ENCODE data around the gene SLC13A3. TPM values are rescaled to one million over a fixed set of nuclear protein-coding genes. Genes with fewer than 3 reads are reported as not detected.

Gene SLC13A3
- total RNA-seq, 4 donors from 2014 or later: 0.20 to 2.8 (median 1.1) TPM

DNA sequence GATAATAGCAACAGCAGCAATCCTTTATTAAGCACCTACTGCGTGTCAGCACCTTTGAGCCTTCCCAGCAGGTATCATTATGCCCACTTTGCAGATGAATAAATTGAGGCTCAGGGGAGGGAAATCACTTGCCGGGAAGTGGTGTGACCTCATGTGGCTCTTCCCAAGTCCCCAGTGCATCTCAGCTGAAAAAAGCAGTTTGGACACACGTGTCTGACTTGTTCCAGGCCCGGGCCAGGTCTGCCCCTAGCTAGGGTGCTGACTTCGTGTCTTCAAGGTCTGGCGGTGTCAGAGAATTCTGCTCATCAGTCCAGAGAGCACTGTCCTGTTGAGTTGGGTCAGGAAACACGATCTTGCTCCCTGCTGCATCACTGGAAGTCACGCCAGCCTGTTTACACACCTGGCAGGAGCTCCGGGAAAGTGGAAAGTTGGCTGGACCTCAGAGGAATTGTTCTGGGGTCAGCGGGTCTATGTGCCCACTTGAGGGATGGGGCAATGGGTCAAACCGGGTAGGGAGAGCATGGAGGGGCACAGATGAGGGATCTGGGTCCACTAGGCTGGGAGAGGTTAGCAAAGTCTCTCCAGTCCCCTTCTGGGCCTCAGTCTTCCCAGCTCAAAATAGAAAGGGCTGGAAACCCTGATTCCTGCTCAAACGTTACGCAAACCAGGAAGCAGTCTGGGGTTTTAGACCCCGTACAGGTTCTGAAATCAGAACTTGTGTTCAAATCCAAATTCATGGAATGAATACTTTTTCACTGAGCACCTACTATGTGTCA, 10.5 kb downstream of the SLC13A3 start:
- no peak overlapping the region for H3K4me3 ChIP-seq
- in situ Hi-C loops (cut with MboI; ENCODE audit: low sequenced_read_pairs in 4 of 4) (no loop called here), intact Hi-C loops (cut with DNase I; ENCODE audit: low total_unique reads) (no loop called here)
- DNase-seq: no peak
- no peak for TF ChIP-seq POLR2A (IDR thresholded peaks at IDR 0.05)
- TF ChIP-seq, protein P1, sequence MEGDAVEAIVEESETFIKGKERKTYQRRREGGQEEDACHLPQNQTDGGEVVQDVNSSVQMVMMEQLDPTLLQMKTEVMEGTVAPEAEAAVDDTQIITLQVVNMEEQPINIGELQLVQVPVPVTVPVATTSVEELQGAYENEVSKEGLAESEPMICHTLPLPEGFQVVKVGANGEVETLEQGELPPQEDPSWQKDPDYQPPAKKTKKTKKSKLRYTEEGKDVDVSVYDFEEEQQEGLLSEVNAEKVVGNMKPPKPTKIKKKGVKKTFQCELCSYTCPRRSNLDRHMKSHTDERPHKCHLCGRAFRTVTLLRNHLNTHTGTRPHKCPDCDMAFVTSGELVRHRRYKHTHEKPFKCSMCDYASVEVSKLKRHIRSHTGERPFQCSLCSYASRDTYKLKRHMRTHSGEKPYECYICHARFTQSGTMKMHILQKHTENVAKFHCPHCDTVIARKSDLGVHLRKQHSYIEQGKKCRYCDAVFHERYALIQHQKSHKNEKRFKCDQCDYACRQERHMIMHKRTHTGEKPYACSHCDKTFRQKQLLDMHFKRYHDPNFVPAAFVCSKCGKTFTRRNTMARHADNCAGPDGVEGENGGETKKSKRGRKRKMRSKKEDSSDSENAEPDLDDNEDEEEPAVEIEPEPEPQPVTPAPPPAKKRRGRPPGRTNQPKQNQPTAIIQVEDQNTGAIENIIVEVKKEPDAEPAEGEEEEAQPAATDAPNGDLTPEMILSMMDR (IDR thresholded peaks at IDR 0.05 in 4 of 5, conservative IDR thresholded peaks at IDR 0.05 in 1 of 5): no peak
- H3K9me3 ChIP-seq: no peaks in the 10 kb centered on the region
- no peak overlapping the region for H3K27ac ChIP-seq
- H3K27me3 ChIP-seq: no peaks in the 10 kb centered on the region
- H3K4me1 ChIP-seq: no peaks in the 10 kb centered on the region
- no peaks in the 10 kb centered on the region for H3K36me3 ChIP-seq
- no peak for ATAC-seq

DNA sequence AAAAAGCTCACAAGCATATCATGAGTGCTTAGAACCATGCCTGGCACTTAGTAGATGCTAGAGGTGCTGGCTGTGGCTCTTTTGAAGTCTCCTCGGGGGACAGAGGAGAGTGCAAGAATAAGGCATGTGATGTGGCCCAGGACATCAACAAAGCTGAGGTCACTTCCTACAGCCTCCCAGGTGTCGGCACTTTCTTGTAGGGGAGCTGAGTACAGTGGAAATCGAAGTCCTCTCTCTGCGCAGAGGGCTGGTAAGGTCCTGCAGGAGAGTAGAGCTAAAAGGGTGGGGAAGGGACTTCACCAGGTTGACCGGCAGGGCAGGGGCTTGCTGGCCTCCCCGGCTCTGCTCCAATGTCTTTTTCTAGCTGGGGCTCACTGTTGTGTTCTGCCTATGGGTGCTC, 11.2 kb downstream of the SLC13A3 start:
- H3K9me3 ChIP-seq: no peaks in the 10 kb centered on the region
- no peaks in the 10 kb centered on the region for H3K36me3 ChIP-seq
- no peak overlapping the region for H3K27ac ChIP-seq
- H3K4me3 ChIP-seq: no peak overlapping the region
- intact Hi-C loops (cut with DNase I; ENCODE audit: low total_unique reads): no loop called here
- no peak for TF ChIP-seq POLR2A (IDR thresholded peaks at IDR 0.05)
- TF ChIP-seq, protein P1 (IDR thresholded peaks at IDR 0.05 in 4 of 5, conservative IDR thresholded peaks at IDR 0.05 in 1 of 5): no peak
- no peak for DNase-seq
- H3K4me1 ChIP-seq: no peaks in the 10 kb centered on the region
- ATAC-seq: no peak
- in situ Hi-C loops (cut with MboI; ENCODE audit: low sequenced_read_pairs in 4 of 4): no loop called here
- H3K27me3 ChIP-seq: no peaks in the 10 kb centered on the region

DNA sequence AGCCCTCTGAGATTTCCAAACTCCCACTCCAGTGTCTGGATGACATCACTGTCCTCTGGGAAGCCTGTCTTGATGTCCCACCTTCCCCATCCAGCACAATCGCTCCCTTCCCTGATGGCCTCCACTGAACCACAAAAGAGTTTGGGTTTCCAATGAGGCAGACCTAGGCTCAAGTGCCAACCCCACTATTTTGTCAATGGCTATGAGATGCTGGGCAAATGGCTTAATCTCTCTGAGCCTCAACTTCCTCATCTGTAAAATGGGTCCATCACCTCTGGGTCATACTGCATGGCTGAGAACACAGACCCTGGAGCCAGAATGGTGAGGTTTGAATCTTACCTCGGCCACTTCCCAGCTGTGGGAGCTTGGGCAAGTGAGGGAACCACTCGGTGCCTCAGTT, 11.7 kb downstream of the SLC13A3 start:
- no peaks in the 10 kb centered on the region for H3K36me3 ChIP-seq
- no peaks in the 10 kb centered on the region for H3K4me1 ChIP-seq
- no peak overlapping the region for H3K4me3 ChIP-seq
- no peak for TF ChIP-seq POLR2A (IDR thresholded peaks at IDR 0.05)
- TF ChIP-seq, protein P1 (IDR thresholded peaks at IDR 0.05 in 4 of 5, conservative IDR thresholded peaks at IDR 0.05 in 1 of 5): no peak
- in situ Hi-C loops (cut with MboI; ENCODE audit: low sequenced_read_pairs in 4 of 4) (no loop called here), intact Hi-C loops (cut with DNase I; ENCODE audit: low total_unique reads) (no loop called here)
- no peaks in the 10 kb centered on the region for H3K27me3 ChIP-seq
- no peak for ATAC-seq
- no peaks in the 10 kb centered on the region for H3K9me3 ChIP-seq
- no peak for DNase-seq
- no peak overlapping the region for H3K27ac ChIP-seq

DNA sequence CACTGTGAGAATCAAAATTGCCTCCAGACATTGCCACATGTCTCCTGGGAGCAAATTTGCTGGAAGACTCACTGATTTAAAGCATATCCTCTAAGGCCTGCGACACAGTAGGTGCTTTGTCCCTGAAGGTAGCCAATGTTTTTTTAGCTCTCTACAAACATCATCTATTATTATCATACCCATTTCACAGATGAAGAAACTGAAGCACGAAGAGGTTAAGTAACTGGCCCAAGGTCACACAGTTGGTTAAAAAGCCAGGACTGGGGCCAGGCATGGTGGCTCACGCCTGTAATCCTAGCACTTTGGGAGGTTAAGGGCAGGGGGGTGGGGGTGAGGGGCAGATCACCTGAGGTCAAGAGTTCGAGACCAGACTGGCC, 12.4 kb downstream of the SLC13A3 start:
- ATAC-seq (no peak), DNase-seq (no peak)
- no peaks in the 10 kb centered on the region for H3K4me1 ChIP-seq
- intact Hi-C loops (cut with DNase I; ENCODE audit: low total_unique reads): no loop called here
- H3K27ac ChIP-seq: no peak overlapping the region
- H3K4me3 ChIP-seq: no peak overlapping the region
- TF ChIP-seq, protein P1 (IDR thresholded peaks at IDR 0.05 in 4 of 5, conservative IDR thresholded peaks at IDR 0.05 in 1 of 5): no peak
- TF ChIP-seq POLR2A (IDR thresholded peaks at IDR 0.05): no peak
- in situ Hi-C loops (cut with MboI; ENCODE audit: low sequenced_read_pairs in 4 of 4): no loop called here
- no peaks in the 10 kb centered on the region for H3K27me3 ChIP-seq
- no peaks in the 10 kb centered on the region for H3K9me3 ChIP-seq
- H3K36me3 ChIP-seq: no peaks in the 10 kb centered on the region

Measured in gastrocnemius medialis (tissue), 4 donors.